Neuronal stem cell (in vitro differentiated cells): ENCODE measurements around the gene U2SURP.

Experiments used
- DNase-seq: peaks from one replicate; pipeline ENCODE4 v3.0.0-alpha.2; 2013; ENCODE audit warnings: low spot score
- H2AFZ ChIP-seq: one replicate; pipeline ENCODE4 v1.6.1; 2013; ENCODE audit warnings: mild to moderate bottlenecking, low read length, inconsistent platforms
- H2AK5ac ChIP-seq: 2 replicates; pipeline ENCODE4 v1.6.1; 2013; ENCODE audit warnings: low read depth, mild to moderate bottlenecking, inconsistent platforms, low read length, moderate library complexity, mixed read lengths
- H2BK120ac ChIP-seq: 2 replicates; pipeline ENCODE4 v1.6.1; 2013; ENCODE audit warnings: low read depth, mild to moderate bottlenecking, inconsistent platforms, low read length, moderate library complexity, mixed read lengths
- H2BK12ac ChIP-seq: one replicate; pipeline ENCODE4 v1.6.1; 2013; ENCODE audit warnings: low read length, inconsistent platforms
- H2BK15ac ChIP-seq: 2 replicates; pipeline ENCODE4 v1.6.1; 2013; ENCODE audit warnings: mild to moderate bottlenecking, low read length, inconsistent platforms, mixed read lengths
- H2BK5ac ChIP-seq: one replicate; pipeline ENCODE4 v1.6.1; 2013; ENCODE audit warnings: inconsistent platforms, mild to moderate bottlenecking, low read length, moderate library complexity
- H3K14ac ChIP-seq: one replicate; pipeline ENCODE4 v1.6.1; 2013; ENCODE audit warnings: low read length, inconsistent platforms
- H3K18ac ChIP-seq: 2 replicates; pipeline ENCODE4 v1.6.1; 2013; ENCODE audit warnings: low read length, inconsistent platforms
- H3K23ac ChIP-seq: 2 replicates; pipeline ENCODE4 v1.6.1; 2013; ENCODE audit warnings: low read depth, mild to moderate bottlenecking, mixed read lengths, low read length, inconsistent platforms; ENCODE audit not compliant: poor library complexity
- H3K27ac ChIP-seq: replicated peaks from 3 replicates; pipeline ENCODE4 v1.5.1; 2013; ENCODE audit warnings: low read length, inconsistent platforms
- H3K27me3 ChIP-seq, 3 experiments: 2 replicates each; pipeline ENCODE4 v1.6.1; 2013; ENCODE audit warnings: low read length in 3 of 3, mild to moderate bottlenecking in 2 of 3, inconsistent platforms in 1 of 3, low read depth in 1 of 3, mixed read lengths in 1 of 3, moderate library complexity in 1 of 3; ENCODE audit not compliant: control insufficient read depth in 3 of 3, insufficient read depth in 3 of 3
- H3K36me3 ChIP-seq, 2 donors: replicated peaks in 1 of 2; 2 replicates each; pipeline ENCODE4 v1.6.1; 2013; ENCODE audit warnings: low read length in 2 of 2; ENCODE audit not compliant: control insufficient read depth in 2 of 2, insufficient read depth in 2 of 2
- H3K4ac ChIP-seq: 2 replicates; pipeline ENCODE4 v1.6.1; 2013; ENCODE audit warnings: inconsistent platforms, mild to moderate bottlenecking, low read length, moderate library complexity
- H3K4me1 ChIP-seq, 2 donors: 1 replicate in 1 of 2; 2 replicates in 1 of 2; pipeline ENCODE4 v1.6.1; 2013; ENCODE audit warnings: low read length in 2 of 2, low read depth in 1 of 2; ENCODE audit not compliant: control insufficient read depth in 2 of 2, insufficient read depth in 1 of 2
- H3K4me2 ChIP-seq: one replicate; pipeline ENCODE4 v1.6.1; 2013; ENCODE audit warnings: mild to moderate bottlenecking, low read length, inconsistent platforms; ENCODE audit not compliant: insufficient read depth, poor library complexity, severe bottlenecking
- H3K4me3 ChIP-seq, 2 donors: 2 replicates each; pipeline ENCODE4 v1.5.1; 2013; ENCODE audit warnings: low read length in 2 of 2, mild to moderate bottlenecking in 2 of 2, inconsistent platforms in 1 of 2, moderate library complexity in 1 of 2
- H3K79me1 ChIP-seq: one replicate; pipeline ENCODE4 v1.6.1; 2013; ENCODE audit warnings: low read depth, mild to moderate bottlenecking, inconsistent platforms, low read length, moderate library complexity
- H3K9ac ChIP-seq: one replicate; pipeline ENCODE4 v1.6.1; 2013; ENCODE audit warnings: mild to moderate bottlenecking, low read depth, low read length, inconsistent platforms; ENCODE audit not compliant: poor library complexity
- H3K9me3 ChIP-seq, 2 donors: replicated peaks in 1 of 2; 2 replicates each; pipeline versions ENCODE3 to v1.6.1; 2013; ENCODE audit warnings: low read length in 2 of 2, mild to moderate bottlenecking in 2 of 2, inconsistent platforms in 1 of 2, low read depth in 1 of 2, mixed read lengths in 1 of 2, moderate library complexity in 1 of 2; ENCODE audit not compliant: control insufficient read depth in 2 of 2, insufficient read depth in 1 of 2
- H4K8ac ChIP-seq: one replicate; pipeline ENCODE4 v1.6.1; 2013; ENCODE audit warnings: low read depth, mild to moderate bottlenecking, inconsistent platforms, low read length, moderate library complexity
- H4K91ac ChIP-seq: one replicate; pipeline ENCODE4 v1.6.1; 2013; ENCODE audit warnings: low read length, low read depth, mild to moderate bottlenecking, inconsistent platforms; ENCODE audit not compliant: poor library complexity
- WGBS, 2 donors: extraction: QIAGEN DNeasy Blood & Tissue Kit; methylation state at CpG; one replicate each; pipeline ENCODE4 v1.1.7; 2013; ENCODE audit warnings: missing lambda C conversion rate in 2 of 2, mixed read lengths in 1 of 2; ENCODE audit not compliant: insufficient read length in 2 of 2, insufficient replicate concordance in 1 of 2; ENCODE audit errors: extremely low coverage in 2 of 2; 5-methylcytosine and 5-hydroxymethylcytosine counted together

U2SURP gene

DNA sequence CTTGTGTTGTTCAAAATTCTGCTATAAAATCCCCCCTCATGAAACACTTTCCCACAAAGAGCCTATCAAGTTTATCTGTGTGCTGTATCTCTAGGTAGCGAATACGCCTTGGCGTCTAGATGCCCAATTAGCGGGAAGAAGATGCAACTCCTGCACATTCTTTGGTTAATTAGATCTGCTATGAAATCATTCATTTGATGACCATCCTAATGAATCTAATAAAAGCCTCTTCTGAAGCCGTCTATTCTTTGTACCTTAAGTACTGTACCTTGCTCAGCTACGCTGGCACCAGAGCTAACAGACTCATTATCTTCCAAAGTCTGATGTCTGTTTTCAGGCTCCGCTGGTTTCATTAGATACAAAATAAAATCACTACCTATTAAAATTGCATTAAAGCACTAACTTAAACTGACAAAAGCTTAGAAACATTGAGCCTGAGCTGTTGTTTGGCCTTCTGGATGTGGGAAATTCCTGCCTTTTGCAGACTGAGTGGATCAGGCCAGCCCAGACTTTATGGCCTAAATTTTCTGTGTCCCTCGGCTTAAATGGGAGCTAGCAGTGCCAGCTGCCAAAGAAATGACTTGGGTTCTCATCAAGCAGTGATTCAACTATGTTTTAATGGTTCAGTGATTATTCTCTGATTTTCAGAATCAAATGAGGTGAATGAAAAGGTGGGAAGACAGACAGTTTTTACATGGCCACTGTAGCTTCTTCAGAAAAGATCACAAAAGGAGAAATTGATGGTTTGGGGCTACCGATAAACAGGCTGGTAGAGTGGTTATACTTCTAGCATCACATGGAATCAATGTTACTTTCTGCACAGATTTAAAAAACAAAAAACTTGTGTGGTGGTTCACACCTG is 89.8 kb downstream of the U2SURP start:
- Histone ChIP-seq H3K79me1 (no peaks in the 10 kb centered on the region), H3K4ac (no peak overlapping the region), H2BK12ac (no peak overlapping the region), H3K9me3 (peaks cover 2 to 12% of the 10 kb centered on the region in 2 donors), H2BK15ac (no peak overlapping the region), H3K9ac (no peak overlapping the region), H4K8ac (no peak overlapping the region), H3K18ac (no peak overlapping the region), H2AFZ (peak overlapping the region; percentile 1), H2BK5ac (no peak overlapping the region), H3K27ac (no peak overlapping the region), H3K14ac (no peak overlapping the region), H3K23ac (no peak overlapping the region), H3K4me1 (peaks cover 0 to 2% of the 10 kb centered on the region in 2 donors), H3K27me3 (peaks cover 0 to 11% (median 0%) of the 10 kb centered on the region in 3 experiments), H3K36me3 (no peaks in the 10 kb centered on the region), H3K4me2 (no peak overlapping the region), H3K4me3 (no peak overlapping the region), H2BK120ac (no peak overlapping the region), H4K91ac (no peak overlapping the region), H2AK5ac (no peak overlapping the region)
- no CpG with 5 or more reads among the region's 9 CpGs for WGBS, 2 donors
- DNase-seq, result no peak

DNA sequence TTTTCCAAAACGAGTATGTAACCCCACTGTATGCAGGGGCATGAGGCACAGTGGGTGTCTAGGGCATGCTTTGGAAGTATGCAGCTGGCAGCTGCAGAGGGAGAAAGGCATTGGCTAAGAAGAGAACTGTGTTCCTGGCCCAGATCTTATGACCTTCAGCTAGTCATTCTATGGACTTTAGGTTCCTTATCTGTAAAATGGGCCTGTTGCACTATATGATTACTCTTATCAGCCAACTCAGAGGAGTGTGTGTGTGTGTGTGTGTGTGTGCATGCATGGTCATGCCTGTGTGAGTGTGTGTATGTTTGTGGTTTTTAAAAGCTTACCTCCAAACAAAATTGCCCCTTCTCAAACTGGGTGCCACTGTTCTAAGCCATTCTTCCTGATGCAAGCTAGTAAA is 90.8 kb downstream of the U2SURP start:
- WGBS, 2 donors, result no CpG with 5 or more reads among the region's 1 CpG
- Histone ChIP-seq H3K27me3 (peaks cover 0 to 11% (median 0%) of the 10 kb centered on the region in 3 experiments), H4K91ac (no peak overlapping the region), H2BK12ac (no peak overlapping the region), H3K4ac (no peak overlapping the region), H3K23ac (no peak overlapping the region), H2AK5ac (no peak overlapping the region), H3K18ac (no peak overlapping the region), H3K79me1 (no peaks in the 10 kb centered on the region), H3K9ac (no peak overlapping the region), H2BK5ac (no peak overlapping the region), H2BK120ac (no peak overlapping the region), H2AFZ (no peak overlapping the region), H2BK15ac (no peak overlapping the region), H3K4me2 (no peak overlapping the region), H4K8ac (no peak overlapping the region), H3K36me3 (no peaks in the 10 kb centered on the region), H3K9me3 (peaks cover 4 to 15% of the 10 kb centered on the region in 2 donors), H3K4me1 (peaks cover 0 to 2% of the 10 kb centered on the region in 2 donors), H3K27ac (no peak overlapping the region), H3K14ac (no peak overlapping the region), H3K4me3 (no peak overlapping the region)
- DNase-seq, result no peak

DNA sequence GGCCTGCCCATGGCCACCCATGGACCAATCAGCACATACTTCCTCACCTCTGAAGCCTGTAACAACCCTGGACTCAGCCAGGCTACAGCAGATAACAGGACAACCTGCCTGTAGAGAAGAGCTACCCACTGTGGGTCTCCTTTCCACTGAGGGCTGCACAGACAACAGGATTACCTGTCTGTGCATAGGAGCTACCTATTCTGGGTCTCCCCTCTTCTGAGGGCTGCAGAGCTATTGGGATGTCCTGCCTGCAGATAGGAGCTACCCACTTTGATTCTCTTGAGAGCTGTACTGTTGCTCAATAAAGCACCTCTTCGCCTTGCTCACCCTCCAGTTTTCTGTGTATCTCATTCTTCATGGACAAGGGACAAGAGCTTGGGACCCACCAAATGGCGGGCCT is 94.4 kb downstream of the U2SURP start:
- H4K8ac ChIP-seq, result no peak overlapping the region
- no peak overlapping the region for H4K91ac ChIP-seq
- no peak for DNase-seq
- no peak overlapping the region for H3K27ac ChIP-seq
- H3K4me3 ChIP-seq, result no peak overlapping the region
- no peak overlapping the region for H3K4me2 ChIP-seq
- H3K18ac ChIP-seq, result no peak overlapping the region
- H2AK5ac ChIP-seq, result no peak overlapping the region
- H3K9me3 ChIP-seq, result peaks cover 4 to 18% of the 10 kb centered on the region in 2 donors
- no peak overlapping the region for H3K23ac ChIP-seq
- H3K14ac ChIP-seq, result no peak overlapping the region
- H2AFZ ChIP-seq, result no peak overlapping the region
- H3K4me1 ChIP-seq, result peaks cover 0 to 2% of the 10 kb centered on the region in 2 donors
- H3K79me1 ChIP-seq, result no peaks in the 10 kb centered on the region
- H2BK15ac ChIP-seq, result no peak overlapping the region
- H3K27me3 ChIP-seq, result peaks cover 0 to 9% (median 0%) of the 10 kb centered on the region in 3 experiments
- H3K9ac ChIP-seq, result no peak overlapping the region
- H2BK120ac ChIP-seq, result no peak overlapping the region
- peak overlapping the region; percentile 17 for H2BK5ac ChIP-seq
- H3K4ac ChIP-seq, result no peak overlapping the region
- H2BK12ac ChIP-seq, result no peak overlapping the region
- no CpG with 5 or more reads among the region's 2 CpGs for WGBS, 2 donors
- no peaks in the 10 kb centered on the region for H3K36me3 ChIP-seq

DNA sequence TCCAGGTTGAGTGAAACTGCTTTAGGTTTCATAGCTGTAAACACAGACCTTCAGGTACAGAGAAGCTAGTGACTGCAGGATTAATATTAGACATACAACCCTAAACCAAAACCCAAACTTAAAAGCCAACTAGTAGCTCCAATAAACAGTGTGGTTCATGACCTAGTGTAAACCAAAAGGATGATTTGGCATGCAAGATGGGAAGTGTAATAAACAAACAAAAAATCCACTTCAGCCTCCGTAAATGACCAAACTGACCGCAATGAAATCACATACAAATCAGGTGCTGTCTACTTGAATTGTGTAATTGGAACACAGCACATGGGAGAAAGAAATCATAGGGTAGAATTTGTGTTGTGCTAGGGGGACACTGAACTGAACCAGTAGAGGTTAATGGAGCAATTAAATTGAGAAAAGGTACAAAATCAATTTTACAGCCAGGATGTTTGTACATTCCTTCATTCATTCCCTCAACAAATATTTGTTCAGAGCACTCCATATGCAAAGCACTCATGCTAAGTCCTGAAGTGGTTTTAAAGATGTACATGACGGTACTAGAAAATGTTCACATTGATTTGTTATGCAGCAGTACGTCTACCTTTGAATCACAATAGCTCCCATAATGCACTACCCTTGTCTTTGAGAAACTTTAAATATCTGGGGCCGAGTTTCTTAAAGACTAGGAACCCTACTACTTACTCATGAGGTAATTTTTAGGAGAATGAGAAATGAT is 96.8 kb downstream of the U2SURP start:
- no peak overlapping the region for H3K23ac ChIP-seq
- no peak overlapping the region for H2BK12ac ChIP-seq
- no peak overlapping the region for H3K9ac ChIP-seq
- no peak overlapping the region for H2BK15ac ChIP-seq
- H3K79me1 ChIP-seq, result no peaks in the 10 kb centered on the region
- H3K4ac ChIP-seq, result no peak overlapping the region
- H4K91ac ChIP-seq, result no peak overlapping the region
- no peak overlapping the region for H3K4me2 ChIP-seq
- H2BK120ac ChIP-seq, result no peak overlapping the region
- no peak overlapping the region for H3K18ac ChIP-seq
- no peaks in the 10 kb centered on the region for H3K27me3 ChIP-seq
- no peak overlapping the region for H3K4me3 ChIP-seq
- no peak overlapping the region for H2AK5ac ChIP-seq
- H3K14ac ChIP-seq, result no peak overlapping the region
- no peak for DNase-seq
- H2AFZ ChIP-seq, result no peak overlapping the region
- no peaks in the 10 kb centered on the region for H3K36me3 ChIP-seq
- H4K8ac ChIP-seq, result no peak overlapping the region
- no CpG with 5 or more reads among the region's 5 CpGs for WGBS, 2 donors
- no peak overlapping the region for H3K27ac ChIP-seq
- no peak overlapping the region for H2BK5ac ChIP-seq
- H3K4me1 ChIP-seq, result peaks cover 0 to 2% of the 10 kb centered on the region in 2 donors
- H3K9me3 ChIP-seq, result peaks cover 4 to 18% of the 10 kb centered on the region in 2 donors
